ENCODE results near the gene KIRREL3.

The KIRREL3 gene

DNA sequence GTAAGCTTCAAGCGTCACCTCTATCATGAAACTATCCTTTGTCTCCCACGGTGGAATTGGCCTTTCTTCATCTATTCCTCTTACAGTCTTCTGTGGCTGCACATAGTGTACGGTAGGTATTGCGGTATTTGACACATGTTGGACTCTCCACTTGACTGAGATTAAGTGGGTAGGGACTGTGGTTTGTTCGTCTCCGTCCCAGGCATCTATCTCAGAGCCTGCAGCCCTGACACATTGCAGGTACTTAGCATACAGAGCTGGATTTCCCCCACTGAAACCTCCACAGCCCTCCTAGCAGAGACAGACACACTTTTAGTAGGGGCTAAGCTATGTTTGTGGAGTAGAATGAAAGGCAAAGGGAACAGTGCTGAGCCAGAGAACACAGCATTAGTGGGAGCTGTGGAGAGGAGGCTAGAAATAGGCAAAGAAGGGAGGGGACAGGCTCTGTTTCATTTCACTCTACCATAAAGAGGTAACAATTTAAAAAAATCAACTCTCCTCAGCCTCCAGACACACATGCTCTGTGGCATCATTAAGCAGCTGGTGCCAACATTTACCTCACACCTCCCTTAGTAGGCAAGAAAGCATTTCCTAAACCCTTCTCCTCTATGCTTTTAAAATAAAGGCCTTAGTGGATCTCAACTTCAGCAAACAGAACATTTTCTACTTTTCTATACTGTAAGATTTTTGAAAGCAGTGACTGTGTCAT is 277.5 kb downstream of the KIRREL3 start:
- ChIA-PET CTCF (interaction anchor here (0.7 to 4.4 kb wide), 6 partner anchors 6 to 282 kb away, joined by 3 to 35 read pairs (median 4); no protein-coding TSS in a partner anchor), POLR2A (no interaction called here)
- TF ChIP-seq, protein P1, sequence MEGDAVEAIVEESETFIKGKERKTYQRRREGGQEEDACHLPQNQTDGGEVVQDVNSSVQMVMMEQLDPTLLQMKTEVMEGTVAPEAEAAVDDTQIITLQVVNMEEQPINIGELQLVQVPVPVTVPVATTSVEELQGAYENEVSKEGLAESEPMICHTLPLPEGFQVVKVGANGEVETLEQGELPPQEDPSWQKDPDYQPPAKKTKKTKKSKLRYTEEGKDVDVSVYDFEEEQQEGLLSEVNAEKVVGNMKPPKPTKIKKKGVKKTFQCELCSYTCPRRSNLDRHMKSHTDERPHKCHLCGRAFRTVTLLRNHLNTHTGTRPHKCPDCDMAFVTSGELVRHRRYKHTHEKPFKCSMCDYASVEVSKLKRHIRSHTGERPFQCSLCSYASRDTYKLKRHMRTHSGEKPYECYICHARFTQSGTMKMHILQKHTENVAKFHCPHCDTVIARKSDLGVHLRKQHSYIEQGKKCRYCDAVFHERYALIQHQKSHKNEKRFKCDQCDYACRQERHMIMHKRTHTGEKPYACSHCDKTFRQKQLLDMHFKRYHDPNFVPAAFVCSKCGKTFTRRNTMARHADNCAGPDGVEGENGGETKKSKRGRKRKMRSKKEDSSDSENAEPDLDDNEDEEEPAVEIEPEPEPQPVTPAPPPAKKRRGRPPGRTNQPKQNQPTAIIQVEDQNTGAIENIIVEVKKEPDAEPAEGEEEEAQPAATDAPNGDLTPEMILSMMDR (IDR thresholded peaks at IDR 0.05; ENCODE audit: insufficient read depth, low read length, missing control alignments), result no peak
- no peak overlapping the region for H3K4me3 ChIP-seq (ENCODE audit: low read depth, low read length)
- no peak for DNase-seq (ENCODE audit: low read depth, low spot score)

DNA sequence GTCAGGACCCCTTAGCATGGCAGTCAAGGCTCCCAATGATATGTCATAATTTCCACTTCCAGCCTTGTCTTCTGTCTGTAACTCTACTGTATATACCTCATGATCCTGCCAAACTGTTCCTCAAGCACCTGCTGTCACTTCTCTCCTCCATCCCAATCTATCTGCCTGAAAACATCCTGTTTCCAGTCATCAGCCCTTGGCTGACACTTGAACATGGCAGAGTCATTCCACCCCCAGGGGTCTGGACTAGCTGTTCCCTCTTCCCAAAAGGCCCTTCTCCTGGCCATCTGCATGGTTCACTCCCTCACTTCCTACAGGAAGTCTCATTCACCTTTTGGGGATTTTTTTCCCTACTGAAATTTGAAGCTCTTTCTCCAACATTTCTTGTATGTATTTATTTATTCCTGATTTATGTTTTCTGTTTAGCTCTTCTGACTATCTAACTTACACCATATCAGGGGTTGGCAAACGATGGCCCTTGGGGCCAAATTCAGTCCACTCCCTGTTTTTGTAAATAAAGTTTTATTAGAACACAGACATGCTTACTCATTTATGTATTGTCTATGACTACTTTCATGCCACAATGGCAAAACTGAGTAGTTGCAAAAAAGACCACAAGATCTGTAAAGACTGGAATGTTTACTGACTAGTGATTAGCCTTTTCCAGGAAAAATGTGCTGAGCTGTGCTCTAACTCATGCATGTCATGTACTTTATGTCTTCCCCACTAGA is 278.4 kb downstream of the KIRREL3 start:
- ChIA-PET POLR2A (no interaction called here), CTCF (interaction anchor here (1.3 to 1.6 kb wide), 3 partner anchors 266 to 281 kb away, joined by 3 to 7 read pairs (median 4); no protein-coding TSS in a partner anchor)
- TF ChIP-seq, protein P1 (IDR thresholded peaks at IDR 0.05; ENCODE audit: insufficient read depth, low read length, missing control alignments), result no peak
- no peak overlapping the region for H3K4me3 ChIP-seq (ENCODE audit: low read depth, low read length)
- DNase-seq (ENCODE audit: low read depth, low spot score), result no peak

DNA sequence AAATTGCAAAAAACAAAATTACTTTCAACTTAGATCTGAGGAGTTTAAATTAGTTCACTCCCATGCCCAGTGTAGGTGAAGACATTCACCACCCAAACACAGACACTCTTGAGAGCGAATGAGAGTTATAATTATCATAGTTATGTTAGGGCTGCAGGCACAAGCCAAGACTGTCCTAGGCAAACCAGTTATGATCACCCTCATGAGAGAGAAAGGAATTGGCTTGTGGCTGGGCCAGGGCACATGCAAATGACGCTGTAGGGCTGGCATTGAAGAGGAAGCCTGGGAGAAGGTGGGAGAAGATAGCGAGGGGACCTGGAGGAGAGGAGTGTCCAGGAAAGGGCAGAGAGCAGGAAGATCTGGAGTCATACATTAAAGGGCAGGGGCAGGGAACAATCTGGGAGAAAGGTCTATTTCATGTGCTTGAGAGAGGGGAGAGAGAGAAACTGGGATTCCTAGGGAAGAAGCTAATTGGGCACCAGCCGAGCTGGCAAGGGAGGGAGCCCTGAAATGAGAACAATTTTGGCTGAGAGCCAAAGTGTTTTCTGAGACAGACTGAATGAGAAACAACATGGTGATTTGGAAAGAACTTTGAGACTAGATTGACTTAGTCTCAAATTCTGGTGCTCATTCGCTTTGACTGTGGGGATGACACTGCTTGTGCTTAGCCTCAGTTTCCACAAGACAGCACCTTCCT is 279.9 kb downstream of the KIRREL3 start:
- no peak for DNase-seq (ENCODE audit: low read depth, low spot score)
- CTCF ChIA-PET, result interaction anchor here (1.5 to 9.8 kb wide), 2 partner anchors 114 to 271 kb away, joined by 3 to 125 read pairs; no protein-coding TSS in a partner anchor
- POLR2A ChIA-PET, result no interaction called here

DNA sequence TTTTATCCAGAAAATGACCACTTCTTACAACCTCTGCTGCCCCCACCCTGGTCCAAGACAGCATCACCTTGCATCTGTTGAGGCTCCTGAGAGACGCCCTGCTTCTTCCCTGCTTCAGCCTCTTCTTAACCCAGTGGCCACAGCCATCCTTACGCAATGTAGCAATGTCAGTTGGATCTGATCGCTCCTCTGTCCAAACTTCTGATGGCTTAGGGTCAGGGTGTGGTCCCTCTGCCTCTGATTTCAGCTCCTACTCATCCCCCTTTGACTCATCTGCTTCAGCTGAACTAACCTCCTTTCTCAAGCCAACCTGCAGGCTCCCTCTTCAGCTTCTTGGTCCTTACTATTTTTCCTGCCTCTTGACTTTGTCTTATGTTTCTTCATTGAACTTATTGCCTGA is 280.8 kb downstream of the KIRREL3 start:
- TF ChIP-seq, protein P1 (IDR thresholded peaks at IDR 0.05; ENCODE audit: insufficient read depth, low read length, missing control alignments), result no peak
- H3K4me3 ChIP-seq (ENCODE audit: low read depth, low read length), result no peak overlapping the region
- POLR2A ChIA-PET, result no interaction called here
- CTCF ChIA-PET, result interaction anchor here (0.8 to 9.8 kb wide), 3 partner anchors 10 to 272 kb away, joined by 3 to 125 read pairs (median 4); no protein-coding TSS in a partner anchor
- DNase-seq (ENCODE audit: low read depth, low spot score), result no peak

More for the DNA sequence above, 279.9 kb downstream of the KIRREL3 start:
- TF ChIP-seq, protein P1 (IDR thresholded peaks at IDR 0.05; ENCODE audit: insufficient read depth, low read length, missing control alignments), result no peak
- no peak overlapping the region for H3K4me3 ChIP-seq (ENCODE audit: low read depth, low read length)

DNA sequence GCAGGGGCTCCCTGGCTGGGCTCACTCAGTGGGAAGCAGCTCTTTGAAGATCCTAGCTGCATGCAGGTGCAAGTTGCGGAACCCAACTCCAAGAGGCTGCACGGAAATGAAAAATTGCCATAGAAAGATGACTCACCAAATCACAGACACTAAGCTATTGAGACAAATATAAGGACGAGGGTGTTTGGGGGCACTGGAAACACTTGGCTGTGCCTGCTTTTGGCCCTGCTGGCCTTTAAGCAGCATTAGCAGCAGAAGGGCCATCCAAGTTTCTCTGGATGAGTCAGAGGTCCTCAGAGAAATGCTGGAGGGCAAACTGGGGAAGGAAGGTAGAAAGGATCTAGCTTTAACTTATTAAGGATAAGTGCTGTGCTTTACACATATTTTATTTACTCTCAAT is 282.3 kb downstream of the KIRREL3 start:
- DNase-seq (ENCODE audit: low read depth, low spot score), result no peak
- TF ChIP-seq, protein P1 (IDR thresholded peaks at IDR 0.05; ENCODE audit: insufficient read depth, low read length, missing control alignments), result no peak
- H3K4me3 ChIP-seq (ENCODE audit: low read depth, low read length), result no peak overlapping the region
- CTCF ChIA-PET, result interaction anchor here (0.7 to 9.8 kb wide), 12 partner anchors 7 to 628 kb away, joined by 3 to 125 read pairs (median 4); no protein-coding TSS in a partner anchor
- POLR2A ChIA-PET, result no interaction called here
